Fibroblast of the aortic adventitia (primary cell): ENCODE measurements around the gene TMEM8B. TPM values are rescaled to one million over a fixed set of nuclear protein-coding genes. Genes with fewer than 3 reads are reported as not detected.
"Not testable (repeated sequence)": the region's sequence is repeated elsewhere in the genome, so short reads cannot be mapped to it uniquely, and the experiment has no call there.

Source experiments
- DNase-seq: peaks from one replicate; pipeline ENCODE4 v3.0.0-alpha.2; 2010; ENCODE audit warnings: low read depth
- H3K4me3 ChIP-seq: 2 replicates; pipeline ENCODE4 v1.5.1; 2011; ENCODE audit warnings: low read depth, mild to moderate bottlenecking, control low read depth, low read length, moderate library complexity
- CTCF ChIP-seq: IDR thresholded peaks from 2 replicates; pipeline ENCODE4 v1.5.1; 2011; ENCODE audit warnings: mild to moderate bottlenecking, low read length, control low read depth, inconsistent platforms; ENCODE audit not compliant: insufficient read depth
- total RNA-seq: library from RNA; depleted of rRNA; stranded (reverse); fragments of >200 nt; gene quantifications from 2 replicates; pipeline ENCODE4 v1.2.3, GENCODE V29; 2012; ENCODE audit warnings: low replicate concordance

Gene TMEM8B
- total RNA-seq, 1 donor = 2.8 TPM

GRCh38 chr9:35891646-35892045 lies 62.6 kb downstream of the TMEM8B start:
- DNase-seq = peak; percentile 49
- H3K4me3 ChIP-seq = no peak overlapping the region
- no peak for TF ChIP-seq CTCF

- DNase-seq = no peak
- H3K4me3 ChIP-seq = no peak overlapping the region
- no peak for TF ChIP-seq CTCF
These were observed 63.0 kb downstream of the TMEM8B start for GRCh38 chr9:35892051-35892450.

GRCh38 chr9:35896570-35896969 lies 67.5 kb downstream of the TMEM8B start:
- no peak for DNase-seq
- H3K4me3 ChIP-seq = no peak overlapping the region
- TF ChIP-seq CTCF = no peak

- DNase-seq = not testable (repeated sequence)
These were observed 68.5 kb downstream of the TMEM8B start for GRCh38 chr9:35897376-35898099.

GRCh38 chr9:35898337-35898736 lies 69.3 kb downstream of the TMEM8B start:
- TF ChIP-seq CTCF = no peak
- no peak for DNase-seq
- no peak overlapping the region for H3K4me3 ChIP-seq

More at GRCh38 chr9:35897376-35898099, 68.5 kb downstream of the TMEM8B start:
- not testable (repeated sequence) for H3K4me3 ChIP-seq

GRCh38 chr9:35899021-35899420 lies 70.0 kb downstream of the TMEM8B start:
- DNase-seq = no peak
- no peak overlapping the region for H3K4me3 ChIP-seq
- no peak for TF ChIP-seq CTCF

GRCh38 chr9:35903049-35903448 lies 74.0 kb downstream of the TMEM8B start:
- peak; percentile 50 for TF ChIP-seq CTCF
- peak; percentile 72 for DNase-seq
- no peak overlapping the region for H3K4me3 ChIP-seq
